ENCODE measurements around the gene TSPAN4.

DNA sequence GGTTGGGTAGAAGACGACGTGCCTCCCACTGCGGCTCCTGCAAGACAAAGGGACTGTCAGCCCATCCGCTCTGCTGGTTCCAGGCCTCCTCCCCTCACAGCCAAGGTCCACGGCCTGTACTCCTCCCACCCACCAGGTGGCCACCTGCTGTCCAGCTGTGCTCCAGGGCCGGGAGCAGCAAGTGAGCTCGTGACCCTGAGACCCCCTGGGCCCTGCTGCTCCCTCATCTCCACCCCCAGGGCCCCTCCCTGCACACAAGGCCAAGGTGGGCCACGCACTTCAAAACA lies 27.4 kb downstream of the TSPAN4 start:
- TF ChIP-seq, protein P1, sequence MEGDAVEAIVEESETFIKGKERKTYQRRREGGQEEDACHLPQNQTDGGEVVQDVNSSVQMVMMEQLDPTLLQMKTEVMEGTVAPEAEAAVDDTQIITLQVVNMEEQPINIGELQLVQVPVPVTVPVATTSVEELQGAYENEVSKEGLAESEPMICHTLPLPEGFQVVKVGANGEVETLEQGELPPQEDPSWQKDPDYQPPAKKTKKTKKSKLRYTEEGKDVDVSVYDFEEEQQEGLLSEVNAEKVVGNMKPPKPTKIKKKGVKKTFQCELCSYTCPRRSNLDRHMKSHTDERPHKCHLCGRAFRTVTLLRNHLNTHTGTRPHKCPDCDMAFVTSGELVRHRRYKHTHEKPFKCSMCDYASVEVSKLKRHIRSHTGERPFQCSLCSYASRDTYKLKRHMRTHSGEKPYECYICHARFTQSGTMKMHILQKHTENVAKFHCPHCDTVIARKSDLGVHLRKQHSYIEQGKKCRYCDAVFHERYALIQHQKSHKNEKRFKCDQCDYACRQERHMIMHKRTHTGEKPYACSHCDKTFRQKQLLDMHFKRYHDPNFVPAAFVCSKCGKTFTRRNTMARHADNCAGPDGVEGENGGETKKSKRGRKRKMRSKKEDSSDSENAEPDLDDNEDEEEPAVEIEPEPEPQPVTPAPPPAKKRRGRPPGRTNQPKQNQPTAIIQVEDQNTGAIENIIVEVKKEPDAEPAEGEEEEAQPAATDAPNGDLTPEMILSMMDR (IDR thresholded peaks at IDR 0.05 in 2 of 3, conservative IDR thresholded peaks at IDR 0.05 in 1 of 3; ENCODE audit: borderline replicate concordance in 1 of 3, insufficient read depth in 1 of 3, low read depth in 2 of 3, low read length in 2 of 3) = peak in 2 of 3 experiments; percentile 19 to 25; a peak in 2 of 6 replicates
- TF ChIP-seq, protein P2, sequence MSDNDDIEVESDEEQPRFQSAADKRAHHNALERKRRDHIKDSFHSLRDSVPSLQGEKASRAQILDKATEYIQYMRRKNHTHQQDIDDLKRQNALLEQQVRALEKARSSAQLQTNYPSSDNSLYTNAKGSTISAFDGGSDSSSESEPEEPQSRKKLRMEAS (IDR thresholded peaks at IDR 0.05) = no peak
- TF ChIP-seq POLR2AphosphoS5 (IDR thresholded peaks at IDR 0.05; ENCODE audit: low read depth, low read length) (no peak), ELF1 (IDR thresholded peaks at IDR 0.05; ENCODE audit: borderline replicate concordance, low read depth) (no peak)

All from HCT116 (cell line).